Adrenal gland (tissue), 12 donors: ENCODE results near the gene PIAS4. TPM values are rescaled to one million over a fixed set of nuclear protein-coding genes. Genes with fewer than 3 reads are reported as not detected.
A peak's percentile ranks its signal among the peaks of the same experiment; 100 is the strongest.

Experiments used
- DNase-seq, 7 donors: peaks; one replicate each; pipeline ENCODE4 v3.0.0-alpha.2; 2019 to 2020
- H3K27ac ChIP-seq, 5 donors: fragments of 200-600 bp; sonication (generic) in 4 of 5; 1 replicate in 3 of 5; 2 replicates in 2 of 5; pipeline versions ENCODE4 v1.5.1 to v1.8.0; 2016 to 2020; ENCODE audit warnings: mild to moderate bottlenecking in 1 of 5
- H3K27me3 ChIP-seq: fragments of 200-600 bp; 2 replicates; pipeline ENCODE4 v1.8.0; 2021
- H3K36me3 ChIP-seq, 2 donors: fragments of 200-600 bp; replicated peaks in 1 of 2; 1 replicate in 1 of 2; 2 replicates in 1 of 2; pipeline versions ENCODE4 v1.5.1 to v1.8.0; 2018 to 2022
- H3K4me1 ChIP-seq, 2 donors: fragments of 200-600 bp; replicated peaks in 1 of 2; 1 replicate in 1 of 2; 2 replicates in 1 of 2; pipeline versions ENCODE4 v1.5.1 to v1.8.0; 2018 to 2021
- H3K4me3 ChIP-seq, 4 donors: fragments of 200-600 bp; sonication (generic) in 3 of 4; one replicate each; pipeline ENCODE4 v1.5.1; 2016 to 2018
- H3K9me3 ChIP-seq, 3 donors: fragments of 200-600 bp; sonication (generic) in 1 of 3; replicated peaks in 1 of 3; 1 replicate in 2 of 3; 2 replicates in 1 of 3; pipeline versions ENCODE4 v1.5.1 to v1.8.0; 2016 to 2021
- POLR2A ChIP-seq, 2 donors: fragments of 450-650 bp; IDR thresholded peaks; one replicate each; pipeline ENCODE4 v1.6.1; 2017; ENCODE audit warnings: antibody characterized with exemption in 2 of 2, mild to moderate bottlenecking in 2 of 2, moderate library complexity in 1 of 2
- WGBS, 4 donors: extraction: QIAGEN DNeasy Blood & Tissue Kit in 2 of 4; methylation state at CpG; one replicate each; pipeline versions ENCODE4 v1.1.5 to v1.1.7; 2013 to 2017; 5-methylcytosine and 5-hydroxymethylcytosine counted together
- intact Hi-C, 2 donors: fragments of 100-400 bp; cut with DNase I; formaldehyde crosslinking; loops; one replicate each; pipeline versions ENCODE4 v1.14.1 to v1.15.0; 2022 to 2023
- polyA plus RNA-seq, 3 donors: library from polyadenylated mRNA; stranded (reverse); fragments of 200-250 nt in 2 of 3; fragments of 350-450 nt in 1 of 3; fragmentation: Illumina TruSeq in 1 of 3; extraction: RNeasy Lipid Tissue Mini Kit (QIAGEN cat#74804) in 1 of 3; gene quantifications; one replicate each; pipeline ENCODE4 v1.2.3, GENCODE V29; 2013 to 2014
- total RNA-seq, 9 donors: library from RNA; depleted of rRNA in 4 of 9; stranded (reverse); fragments of >200 nt in 4 of 9; fragments of 120-200 nt in 1 of 9; fragmentation: NEBNext Ultra II Directional in 1 of 9; extraction: Animal tissue kit (Norgen Biotek cat#: 25700) in 1 of 9; gene quantifications; one replicate each; pipeline versions ENCODE4 v1.1.0 to v1.2.4, GENCODE V29; 2013 to 2023
- TF ChIP-seq, protein P1 (sequence below), 6 experiments: fragments of 450-650 bp in 4 of 6; fragments of 200-600 bp in 2 of 6; sonication (generic) in 1 of 6; IDR thresholded peaks; 1 replicate in 5 of 6; 2 replicates in 1 of 6; pipeline versions ENCODE4 v1.5.1 to v1.8.0; 2016 to 2021; ENCODE audit warnings: antibody characterized with exemption in 6 of 6, mild to moderate bottlenecking in 2 of 6, moderate library complexity in 1 of 6
- donor health status: healthy with polysubstance abuse.
- donor health status: Bipolar disorder and iron deficiency.
- donor health status: DM: yes; HTN: yes; CAD: no.
- donor health status: DM: no; HTN: no; CAD: no.
- donor health status: DM: no; HTN: no; CAD: no.
- donor health status: DM: yes; HTN: yes; CAD: no.

Gene PIAS4
- total and polyA plus RNA-seq, 12 donors = 13.7 to 40.7 (median 22.5) TPM

DNA sequence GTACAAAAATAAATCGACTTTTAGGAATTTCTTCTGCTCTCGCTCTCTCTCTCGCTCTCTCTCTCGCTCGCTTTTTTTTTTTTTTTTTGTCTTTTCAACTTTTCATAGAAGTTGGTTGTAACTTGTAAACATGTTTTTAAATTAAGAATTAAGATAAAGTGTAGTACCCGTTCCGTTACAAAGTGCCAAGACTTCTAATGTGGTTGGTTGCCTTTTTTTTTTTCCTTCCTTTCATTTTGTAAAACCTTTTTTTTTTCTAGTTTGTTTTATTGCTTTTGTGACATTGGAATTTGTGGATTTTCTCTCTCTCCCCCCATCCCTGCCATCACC, 38.8 kb downstream of the PIAS4 start:
- H3K27ac ChIP-seq = no peak overlapping the region
- TF ChIP-seq, protein P1, sequence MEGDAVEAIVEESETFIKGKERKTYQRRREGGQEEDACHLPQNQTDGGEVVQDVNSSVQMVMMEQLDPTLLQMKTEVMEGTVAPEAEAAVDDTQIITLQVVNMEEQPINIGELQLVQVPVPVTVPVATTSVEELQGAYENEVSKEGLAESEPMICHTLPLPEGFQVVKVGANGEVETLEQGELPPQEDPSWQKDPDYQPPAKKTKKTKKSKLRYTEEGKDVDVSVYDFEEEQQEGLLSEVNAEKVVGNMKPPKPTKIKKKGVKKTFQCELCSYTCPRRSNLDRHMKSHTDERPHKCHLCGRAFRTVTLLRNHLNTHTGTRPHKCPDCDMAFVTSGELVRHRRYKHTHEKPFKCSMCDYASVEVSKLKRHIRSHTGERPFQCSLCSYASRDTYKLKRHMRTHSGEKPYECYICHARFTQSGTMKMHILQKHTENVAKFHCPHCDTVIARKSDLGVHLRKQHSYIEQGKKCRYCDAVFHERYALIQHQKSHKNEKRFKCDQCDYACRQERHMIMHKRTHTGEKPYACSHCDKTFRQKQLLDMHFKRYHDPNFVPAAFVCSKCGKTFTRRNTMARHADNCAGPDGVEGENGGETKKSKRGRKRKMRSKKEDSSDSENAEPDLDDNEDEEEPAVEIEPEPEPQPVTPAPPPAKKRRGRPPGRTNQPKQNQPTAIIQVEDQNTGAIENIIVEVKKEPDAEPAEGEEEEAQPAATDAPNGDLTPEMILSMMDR (IDR thresholded peaks at IDR 0.05) = no peak
- TF ChIP-seq POLR2A (IDR thresholded peaks at IDR 0.05) = no peak
- DNase-seq = no peak
- peaks cover 0 to 38% of the 10 kb centered on the region in 2 donors for H3K36me3 ChIP-seq
- intact Hi-C loops = no loop called here
- no peak overlapping the region for H3K4me3 ChIP-seq
- H3K9me3 ChIP-seq = no peaks in the 10 kb centered on the region
- H3K4me1 ChIP-seq = peaks cover 1 to 2% of the 10 kb centered on the region in 2 donors
- WGBS, 4 donors = 85 to 88% (median 87%) methylated on average over 7 of the region's 7 CpGs
- no peaks in the 10 kb centered on the region for H3K27me3 ChIP-seq

DNA sequence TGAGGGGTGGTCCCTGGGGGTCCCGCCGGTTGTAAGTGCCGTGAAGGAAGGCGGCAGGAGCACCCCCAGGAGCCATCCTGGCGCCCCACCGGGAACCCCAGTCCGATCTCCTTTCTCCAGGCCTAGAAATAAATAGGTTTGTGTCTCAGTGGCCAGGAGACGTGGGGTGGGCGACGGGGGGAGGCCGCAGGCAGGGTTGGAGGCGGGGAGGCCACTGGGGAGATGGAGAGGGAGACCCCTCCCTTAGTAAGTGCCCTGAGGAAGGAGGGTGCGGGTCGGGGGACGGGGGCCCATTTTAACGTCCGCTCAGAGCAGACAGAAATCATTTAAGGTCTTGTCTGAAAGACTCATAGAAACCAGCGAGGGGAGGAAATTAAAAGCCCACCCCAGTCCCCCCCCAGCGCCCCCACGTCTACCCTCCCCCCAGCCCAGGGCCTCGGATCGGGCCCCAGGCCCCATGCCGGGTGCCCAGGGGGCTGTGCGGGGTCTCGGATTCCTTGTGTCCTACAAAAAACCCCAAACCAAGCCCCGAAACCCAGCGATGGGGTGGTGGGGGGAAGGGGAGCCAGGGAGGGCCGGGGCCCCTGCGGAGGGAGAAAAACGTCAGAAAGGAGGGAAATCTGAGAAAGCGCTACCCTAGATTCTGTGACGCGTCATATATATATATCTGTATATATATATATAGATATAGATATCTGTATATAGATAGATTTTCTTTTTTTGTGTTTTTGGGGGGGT, 39.6 kb downstream of the PIAS4 start:
- intact Hi-C loops = no loop called here
- Histone ChIP-seq H3K27ac (no peak overlapping the region), H3K4me3 (no peak overlapping the region), H3K9me3 (no peaks in the 10 kb centered on the region), H3K36me3 (peaks cover 0 to 38% of the 10 kb centered on the region in 2 donors), H3K4me1 (peaks cover 9 to 10% of the 10 kb centered on the region in 2 donors), H3K27me3 (no peaks in the 10 kb centered on the region)
- no peak for DNase-seq
- TF ChIP-seq, protein P1 (IDR thresholded peaks at IDR 0.05) = no peak
- TF ChIP-seq POLR2A (IDR thresholded peaks at IDR 0.05) = no peak
- WGBS, 4 donors = 83 to 87% (median 85%) methylated on average over 27 to 33 of the region's 33 CpGs

DNA sequence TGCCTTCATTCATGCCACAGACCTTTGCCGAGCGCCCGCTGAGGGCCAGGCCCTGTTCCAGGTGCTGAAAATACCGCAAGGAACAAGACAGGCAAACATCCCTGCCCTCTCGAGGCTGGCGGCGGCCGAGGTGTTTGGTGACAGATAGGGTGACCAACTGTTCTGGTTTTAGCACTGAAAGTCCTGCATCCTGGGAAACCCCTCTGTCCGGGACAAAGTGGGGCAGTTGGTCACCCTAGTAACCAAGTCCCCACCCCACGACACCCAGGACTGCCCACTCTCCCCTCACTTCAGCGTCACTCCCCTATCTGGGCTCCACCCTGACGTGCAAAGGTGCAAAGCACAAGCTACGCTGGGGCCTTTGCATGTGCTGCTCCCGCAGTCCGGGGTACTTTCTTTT, 41.9 kb downstream of the PIAS4 start:
- no peak overlapping the region for H3K4me3 ChIP-seq
- DNase-seq = peak in 2 of 7 donors; percentile 23 to 41
- TF ChIP-seq, protein P1 (IDR thresholded peaks at IDR 0.05) = no peak
- TF ChIP-seq POLR2A (IDR thresholded peaks at IDR 0.05) = no peak
- WGBS, 4 donors = 79 to 87% (median 81%) methylated on average over 6 to 15 of the region's 15 CpGs
- no peaks in the 10 kb centered on the region for H3K9me3 ChIP-seq
- H3K27me3 ChIP-seq = no peaks in the 10 kb centered on the region
- peaks cover 24 to 28% of the 10 kb centered on the region in 2 donors for H3K4me1 ChIP-seq
- intact Hi-C loops = no loop called here
- H3K27ac ChIP-seq = no peak overlapping the region
- peaks cover 0 to 57% of the 10 kb centered on the region in 2 donors for H3K36me3 ChIP-seq

DNA sequence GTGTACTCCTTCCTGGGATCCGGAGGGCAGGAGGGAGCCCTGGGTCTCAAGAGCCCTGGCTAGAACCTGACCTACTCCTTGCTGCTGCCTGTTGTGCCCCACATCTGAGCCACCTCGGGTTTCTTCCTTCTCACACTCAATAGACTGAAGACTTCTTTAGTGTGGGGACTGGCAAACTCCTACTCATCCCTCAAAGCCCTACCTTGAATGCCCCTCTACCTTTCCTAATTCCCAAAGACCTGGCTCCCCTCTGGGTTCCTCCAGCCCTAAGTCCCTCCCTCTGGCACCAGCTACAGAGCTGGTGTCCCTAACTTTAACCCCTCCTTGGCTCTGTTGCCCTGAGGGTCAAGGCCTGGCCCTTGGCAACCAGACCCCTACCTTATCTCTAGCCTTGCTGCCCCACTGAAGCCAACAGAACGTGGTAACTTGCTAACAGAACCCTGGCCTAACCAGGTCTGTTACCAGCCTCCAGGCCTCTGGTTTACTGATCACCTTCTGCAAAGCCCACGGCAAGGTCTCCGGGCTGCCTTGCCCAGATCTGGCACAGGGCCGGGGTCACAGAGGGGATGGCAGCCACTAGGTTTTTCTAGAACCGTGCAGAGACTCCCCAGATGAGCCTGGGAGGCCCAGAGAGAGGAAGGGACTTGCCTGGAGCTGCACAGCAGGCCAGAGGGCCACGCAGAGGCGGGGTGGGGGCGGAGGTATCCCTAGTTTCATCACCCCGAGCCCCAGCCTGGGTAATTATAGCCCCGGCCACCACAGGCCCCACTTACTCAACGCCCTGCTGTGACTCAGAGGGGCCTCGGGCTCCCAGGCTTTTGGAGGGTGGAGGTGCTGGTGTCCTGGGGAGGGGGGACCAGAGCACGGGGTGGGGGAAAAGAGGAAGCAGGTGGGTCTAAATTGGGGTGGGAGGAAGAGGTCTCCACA, 43.9 kb downstream of the PIAS4 start:
- WGBS, 4 donors = 36 to 58% (median 39%) methylated on average over 14 to 15 of the region's 15 CpGs
- Histone ChIP-seq H3K9me3 (no peaks in the 10 kb centered on the region), H3K27me3 (no peaks in the 10 kb centered on the region), H3K4me1 (peaks cover 24 to 28% of the 10 kb centered on the region in 2 donors), H3K27ac (peak overlapping the region; percentile 58 to 91 (median 81)), H3K36me3 (peaks cover 0 to 53% of the 10 kb centered on the region in 2 donors), H3K4me3 (peak overlapping the region in 1 of 4 donors; percentile 29)
- no peak for TF ChIP-seq POLR2A (IDR thresholded peaks at IDR 0.05)
- TF ChIP-seq, protein P1 (IDR thresholded peaks at IDR 0.05) = no peak
- peak in 6 of 7 donors; percentile 39 to 80 (median 76) for DNase-seq
- intact Hi-C loops = loop anchor here in 1 of 2 donors (10.0 kb wide), 1 partner anchor 47 kb away; the partner anchor contains the start of gene PIAS4
